ENCODE measurements around the gene MMP14.

The MMP14 gene

GRCh38 chr14:22841769-22842168 is 5.4 kb downstream of the MMP14 start:
- Histone ChIP-seq H3K4me3 (no peak overlapping the region), H3K36me3 (replicated peaks) (no peaks in the 10 kb centered on the region), H3K4me1 (no peaks in the 10 kb centered on the region), H3K9me3 (no peaks in the 10 kb centered on the region), H3K27me3 (ENCODE audit: low read depth) (no peaks in the 10 kb centered on the region)
- no peak for DNase-seq (ENCODE audit: low spot score in 2 of 2)
- in situ Hi-C loops (cut with MboI; ENCODE audit: low sequenced_read_pairs) = no loop called here

GRCh38 chr14:22842211-22843122 is 6.1 kb downstream of the MMP14 start:
- DNase-seq (ENCODE audit: low spot score in 2 of 2) = no peak
- Histone ChIP-seq H3K27me3 (ENCODE audit: low read depth) (no peaks in the 10 kb centered on the region), H3K9me3 (no peaks in the 10 kb centered on the region), H3K36me3 (replicated peaks) (no peaks in the 10 kb centered on the region), H3K4me3 (no peak overlapping the region), H3K4me1 (no peaks in the 10 kb centered on the region)
- in situ Hi-C loops (cut with MboI; ENCODE audit: low sequenced_read_pairs) = no loop called here

- in situ Hi-C loops (cut with MboI; ENCODE audit: low sequenced_read_pairs) = no loop called here
Observed at GRCh38 chr14:22843123-22843925, 6.9 kb downstream of the MMP14 start.

GRCh38 chr14:22844221-22845102 is 8.1 kb downstream of the MMP14 start:
- Histone ChIP-seq H3K36me3 (replicated peaks) (no peaks in the 10 kb centered on the region), H3K4me3 (no peak overlapping the region), H3K9me3 (no peaks in the 10 kb centered on the region), H3K4me1 (no peaks in the 10 kb centered on the region), H3K27me3 (ENCODE audit: low read depth) (no peaks in the 10 kb centered on the region)
- in situ Hi-C loops (cut with MboI; ENCODE audit: low sequenced_read_pairs) = no loop called here
- DNase-seq (ENCODE audit: low spot score in 2 of 2) = no peak

More at GRCh38 chr14:22843123-22843925, 6.9 kb downstream of the MMP14 start:
- Histone ChIP-seq H3K4me3 (no peak overlapping the region), H3K4me1 (no peaks in the 10 kb centered on the region), H3K27me3 (ENCODE audit: low read depth) (no peaks in the 10 kb centered on the region), H3K36me3 (replicated peaks) (no peaks in the 10 kb centered on the region), H3K9me3 (no peaks in the 10 kb centered on the region)
- DNase-seq (ENCODE audit: low spot score in 2 of 2) = no peak

GRCh38 chr14:22845103-22845394 is 8.7 kb downstream of the MMP14 start:
- no peaks in the 10 kb centered on the region for H3K4me1 ChIP-seq
- H3K36me3 ChIP-seq (replicated peaks) = no peaks in the 10 kb centered on the region
- H3K27me3 ChIP-seq (ENCODE audit: low read depth) = no peaks in the 10 kb centered on the region
- no peak overlapping the region for H3K4me3 ChIP-seq
- in situ Hi-C loops (cut with MboI; ENCODE audit: low sequenced_read_pairs) = no loop called here
- no peaks in the 10 kb centered on the region for H3K9me3 ChIP-seq
- DNase-seq (ENCODE audit: low spot score in 2 of 2) = no peak

- in situ Hi-C loops (cut with MboI; ENCODE audit: low sequenced_read_pairs) = no loop called here
- H3K36me3 ChIP-seq (replicated peaks) = no peaks in the 10 kb centered on the region
- H3K4me3 ChIP-seq = no peak overlapping the region
Observed at GRCh38 chr14:22845821-22846625, 9.6 kb downstream of the MMP14 start.

GRCh38 chr14:22846811-22847307 is 10.5 kb downstream of the MMP14 start:
- no peak for DNase-seq (ENCODE audit: low spot score in 2 of 2)
- Histone ChIP-seq H3K4me3 (no peak overlapping the region), H3K4me1 (no peaks in the 10 kb centered on the region), H3K27me3 (ENCODE audit: low read depth) (no peaks in the 10 kb centered on the region), H3K9me3 (no peaks in the 10 kb centered on the region), H3K36me3 (replicated peaks) (no peaks in the 10 kb centered on the region)
- in situ Hi-C loops (cut with MboI; ENCODE audit: low sequenced_read_pairs) = no loop called here

More at GRCh38 chr14:22845821-22846625, 9.6 kb downstream of the MMP14 start:
- Histone ChIP-seq H3K27me3 (ENCODE audit: low read depth) (no peaks in the 10 kb centered on the region), H3K4me1 (no peaks in the 10 kb centered on the region), H3K9me3 (no peaks in the 10 kb centered on the region)
- no peak for DNase-seq (ENCODE audit: low spot score in 2 of 2)

- H3K4me3 ChIP-seq = no peak overlapping the region
- H3K27me3 ChIP-seq (ENCODE audit: low read depth) = no peaks in the 10 kb centered on the region
- no peaks in the 10 kb centered on the region for H3K9me3 ChIP-seq
- in situ Hi-C loops (cut with MboI; ENCODE audit: low sequenced_read_pairs) = no loop called here
- H3K4me1 ChIP-seq = 0 out of 2 replicates have a peak, but pooled peaks cover 1% of the 10 kb centered on the region
- no peaks in the 10 kb centered on the region for H3K36me3 ChIP-seq (replicated peaks)
- no peak for DNase-seq (ENCODE audit: low spot score in 2 of 2)
Observed at GRCh38 chr14:22847661-22848341, 11.4 kb downstream of the MMP14 start.

- no peak for DNase-seq (ENCODE audit: low spot score in 2 of 2)
- 0 out of 2 replicates have a peak, but pooled peaks cover 2% of the 10 kb centered on the region for H3K4me1 ChIP-seq
- H3K27me3 ChIP-seq (ENCODE audit: low read depth) = no peaks in the 10 kb centered on the region
- no peaks in the 10 kb centered on the region for H3K9me3 ChIP-seq
- no peak overlapping the region for H3K4me3 ChIP-seq
- in situ Hi-C loops (cut with MboI; ENCODE audit: low sequenced_read_pairs) = no loop called here
- no peaks in the 10 kb centered on the region for H3K36me3 ChIP-seq (replicated peaks)
Observed at GRCh38 chr14:22848351-22849164, 12.2 kb downstream of the MMP14 start.

GRCh38 chr14:22849212-22849819 is 12.9 kb downstream of the MMP14 start:
- in situ Hi-C loops (cut with MboI; ENCODE audit: low sequenced_read_pairs) = no loop called here
- DNase-seq (ENCODE audit: low spot score in 2 of 2) = no peak
- H3K27me3 ChIP-seq (ENCODE audit: low read depth) = no peaks in the 10 kb centered on the region
- H3K9me3 ChIP-seq = no peaks in the 10 kb centered on the region
- H3K4me3 ChIP-seq = no peak overlapping the region
- no peaks in the 10 kb centered on the region for H3K36me3 ChIP-seq (replicated peaks)
- 0 out of 2 replicates have a peak, but pooled peaks cover 2% of the 10 kb centered on the region for H3K4me1 ChIP-seq

- DNase-seq (ENCODE audit: low spot score in 2 of 2) = no peak
- in situ Hi-C loops (cut with MboI; ENCODE audit: low sequenced_read_pairs) = loop anchor here (25.0 kb wide), 1 partner anchor 464 kb away; no protein-coding TSS in a partner anchor
- H3K4me3 ChIP-seq = no peak overlapping the region
Observed at GRCh38 chr14:22850944-22851764, 14.8 kb downstream of the MMP14 start.

More at GRCh38 chr14:22850944-22851764, 14.8 kb downstream of the MMP14 start:
- H3K9me3 ChIP-seq = no peaks in the 10 kb centered on the region
- H3K27me3 ChIP-seq (ENCODE audit: low read depth) = no peaks in the 10 kb centered on the region
- 0 out of 2 replicates have a peak, but pooled peaks cover 2% of the 10 kb centered on the region for H3K4me1 ChIP-seq
- H3K36me3 ChIP-seq (replicated peaks) = no peaks in the 10 kb centered on the region

All from HAP-1 (cell line).